ENCODE results near the gene WNK3. TPM values are rescaled to one million over a fixed set of nuclear protein-coding genes. Genes with fewer than 3 reads are reported as not detected.

Gene WNK3
- total and polyA plus RNA-seq, 2 donors (not counting 3 experiments of a cell fraction or from before 2014, with no cell fraction given) = 0.30 to 2.7 TPM

- no TSS peak for BruUV-seq (replicated peaks)
- dilution Hi-C loops (cut with MboI; ENCODE audit: extremely low pct_ligation_motif_present, low sequenced_read_pairs) = no loop called here
- intact Hi-C loops (cut with micrococcal nuclease) = no loop called here
- H2AFZ ChIP-seq (ENCODE audit: low read depth, low read length) = no peak overlapping the region
- no peaks in the 10 kb centered on the region for H3K36me3 ChIP-seq (ENCODE audit: control insufficient read depth in 2 of 2, extremely low read depth in 1 of 2, insufficient read depth in 2 of 2, low read length in 2 of 2)
- H3K27me3 ChIP-seq (ENCODE audit: control insufficient read depth in 2 of 2, insufficient read depth in 2 of 2, low read length in 2 of 2) = no peaks in the 10 kb centered on the region
- FAIRE-seq = no peak
- no peaks in the 10 kb centered on the region for H3K4me1 ChIP-seq (ENCODE audit: control insufficient read depth, extremely low read depth, insufficient read depth, low read length)
- H3K27ac ChIP-seq (ENCODE audit: insufficient read depth, low read depth, low read length) = no peak overlapping the region
- no peak overlapping the region for H3K9ac ChIP-seq (replicated peaks; ENCODE audit: extremely low read depth, insufficient read depth, low read length)
- TF ChIP-seq JUN (IDR thresholded peaks at IDR 0.05; ENCODE audit: borderline replicate concordance, insufficient read depth, insufficient read length, low read depth) (no peak), FOS (IDR thresholded peaks at IDR 0.05; ENCODE audit: borderline replicate concordance, insufficient read depth, low read length) (no peak), EZH2 (IDR thresholded peaks at IDR 0.05; ENCODE audit: borderline replicate concordance, low read depth, low read length, severe bottlenecking) (no peak), MAX (IDR thresholded peaks at IDR 0.05; ENCODE audit: insufficient read depth, insufficient read length) (no peak), GATA2 (IDR thresholded peaks at IDR 0.05; ENCODE audit: insufficient read depth, insufficient read length, low read depth, low read length) (no peak), POLR2A (IDR thresholded peaks at IDR 0.05; ENCODE audit: low read depth, low read length) (no peak), POLR2AphosphoS5 (IDR thresholded peaks at IDR 0.05; ENCODE audit: insufficient read depth, low read depth, low read length) (no peak), MYC (IDR thresholded peaks at IDR 0.05; ENCODE audit: low read depth, low read length) (no peak)
- TF ChIP-seq, protein P1, sequence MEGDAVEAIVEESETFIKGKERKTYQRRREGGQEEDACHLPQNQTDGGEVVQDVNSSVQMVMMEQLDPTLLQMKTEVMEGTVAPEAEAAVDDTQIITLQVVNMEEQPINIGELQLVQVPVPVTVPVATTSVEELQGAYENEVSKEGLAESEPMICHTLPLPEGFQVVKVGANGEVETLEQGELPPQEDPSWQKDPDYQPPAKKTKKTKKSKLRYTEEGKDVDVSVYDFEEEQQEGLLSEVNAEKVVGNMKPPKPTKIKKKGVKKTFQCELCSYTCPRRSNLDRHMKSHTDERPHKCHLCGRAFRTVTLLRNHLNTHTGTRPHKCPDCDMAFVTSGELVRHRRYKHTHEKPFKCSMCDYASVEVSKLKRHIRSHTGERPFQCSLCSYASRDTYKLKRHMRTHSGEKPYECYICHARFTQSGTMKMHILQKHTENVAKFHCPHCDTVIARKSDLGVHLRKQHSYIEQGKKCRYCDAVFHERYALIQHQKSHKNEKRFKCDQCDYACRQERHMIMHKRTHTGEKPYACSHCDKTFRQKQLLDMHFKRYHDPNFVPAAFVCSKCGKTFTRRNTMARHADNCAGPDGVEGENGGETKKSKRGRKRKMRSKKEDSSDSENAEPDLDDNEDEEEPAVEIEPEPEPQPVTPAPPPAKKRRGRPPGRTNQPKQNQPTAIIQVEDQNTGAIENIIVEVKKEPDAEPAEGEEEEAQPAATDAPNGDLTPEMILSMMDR (IDR thresholded peaks at IDR 0.05; ENCODE audit: extremely low read depth in 1 of 2, insufficient read depth in 1 of 2, low read depth in 1 of 2, low read length in 2 of 2) = no peak
- H3K4me2 ChIP-seq (ENCODE audit: insufficient read depth, low read length) = no peak overlapping the region
- H3K79me2 ChIP-seq (ENCODE audit: control insufficient read depth, insufficient read depth, low read length) = no peaks in the 10 kb centered on the region
- H3K9me3 ChIP-seq (replicated peaks; ENCODE audit: control insufficient read depth, insufficient read depth, low read length) = no peaks in the 10 kb centered on the region
- ChIA-PET CTCF (no interaction called here), POLR2A (no interaction called here)
- no peaks in the 10 kb centered on the region for H3K9me1 ChIP-seq (replicated peaks; ENCODE audit: control insufficient read depth, extremely low read depth, insufficient read depth, low read length)
- no peak for DNase-seq (ENCODE audit: low read depth, low spot score)
- H4K20me1 ChIP-seq (replicated peaks; ENCODE audit: control insufficient read depth, extremely low read depth, insufficient read depth, low read length) = no peaks in the 10 kb centered on the region
- no peak overlapping the region for H3K4me3 ChIP-seq (replicated peaks in 1 of 3; ENCODE audit: insufficient read depth in 1 of 3, low read depth in 1 of 3, low read length in 3 of 3)
Observed at GRCh38 chrX:54407266-54407665, 49.4 kb upstream of the WNK3 start.
